GM21447 (cell line): ENCODE results near the gene MDH1B.

ENCODE experiments used
- ATAC-seq: cut with Tn5 transposase; IDR thresholded peaks from one replicate; pipeline ENCODE4 v1.9.1; 2021; ENCODE audit not compliant: unreplicated experiment

Gene MDH1B

GRCh38 chr2:206698811-206699210 lies 66.3 kb downstream of the MDH1B start:
- ATAC-seq, result no peak

GRCh38 chr2:206696910-206697309 lies 68.2 kb downstream of the MDH1B start:
- no peak for ATAC-seq

- ATAC-seq, result no peak
Observed at GRCh38 chr2:206693399-206694137, 71.6 kb downstream of the MDH1B start.

GRCh38 chr2:206692971-206693370 lies 72.2 kb downstream of the MDH1B start:
- no peak for ATAC-seq

- no peak for ATAC-seq
Observed at GRCh38 chr2:206688990-206689389, 76.1 kb downstream of the MDH1B start.

- no peak for ATAC-seq
Observed at GRCh38 chr2:206688453-206688852, 76.7 kb downstream of the MDH1B start.
